Globus pallidus (tissue), 1 donor: ENCODE data around the gene ENPP3.

Experiments
- DNase-seq: peaks from one replicate; pipeline ENCODE4 v3.0.0-alpha.2; 2015; ENCODE audit warnings: low spot score

ENPP3 gene

DNA sequence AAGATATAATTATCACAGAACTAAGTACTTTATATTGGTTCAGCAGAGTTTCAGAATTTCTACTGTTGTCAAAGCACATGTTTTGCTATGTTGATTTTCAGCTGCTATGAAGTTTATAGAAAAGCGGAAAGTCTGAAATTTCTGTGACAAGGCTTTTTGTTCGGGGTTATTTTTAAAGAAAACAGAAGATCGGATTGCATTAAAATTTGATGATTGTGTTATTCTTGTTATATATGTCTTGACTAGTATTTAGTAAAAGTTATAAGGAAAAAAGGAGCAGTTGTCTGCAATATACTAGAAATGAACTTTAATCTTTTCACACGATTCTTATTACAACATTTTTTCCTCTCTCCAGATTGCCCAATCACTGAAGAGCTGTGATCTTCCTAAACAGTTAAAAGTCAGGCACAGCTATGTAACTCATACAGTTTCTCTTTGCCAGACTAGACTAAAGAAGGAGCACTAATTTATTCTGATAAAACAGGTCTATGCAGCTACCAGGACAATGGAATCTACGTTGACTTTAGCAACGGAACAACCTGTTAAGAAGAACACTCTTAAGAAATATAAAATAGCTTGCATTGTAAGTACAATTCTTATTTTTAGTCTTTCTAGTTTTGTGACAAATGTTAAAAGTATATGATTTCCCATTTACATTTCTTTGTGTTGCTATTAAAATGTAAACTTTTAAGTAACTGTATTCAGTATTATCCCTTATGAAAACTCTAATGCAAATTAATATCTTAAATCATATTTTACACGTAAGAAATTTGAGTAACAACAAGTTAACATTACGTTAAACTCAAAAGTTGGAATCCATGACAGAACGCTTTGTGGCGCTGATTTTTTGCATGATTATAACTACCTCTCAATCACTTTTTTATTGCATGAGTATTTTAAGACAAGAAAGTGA, at the start of gene ENPP3:
TSS of gene ENPP3 (plus strand) at position 423 of the 913 bp plus-strand sequence. CDS start at position 506, 83 bp downstream.
- no peak for DNase-seq

GRCh38 chr6:131587909-131588308, 49.2 kb upstream of the ENPP3 start:
- DNase-seq, result no peak

DNA sequence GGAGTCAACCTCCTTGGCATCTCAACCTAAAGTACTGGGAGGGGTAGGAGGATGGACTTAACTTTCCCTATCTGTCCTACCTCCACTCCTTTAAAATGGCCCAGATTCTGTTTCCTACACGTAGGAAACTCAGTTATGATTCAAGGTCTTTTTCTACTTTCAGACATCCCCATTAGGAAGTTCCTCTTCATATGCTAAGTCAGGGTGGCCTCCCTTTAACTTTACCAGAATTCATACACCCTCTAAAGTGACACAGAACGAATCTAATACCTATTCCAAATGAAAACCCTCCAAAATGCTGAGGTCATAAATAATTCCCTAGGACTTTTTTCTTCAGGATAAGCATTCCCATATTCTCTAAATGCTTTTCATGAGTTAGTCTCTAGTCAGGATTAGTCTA, 48.5 kb upstream of the ENPP3 start:
- no peak for DNase-seq

DNA sequence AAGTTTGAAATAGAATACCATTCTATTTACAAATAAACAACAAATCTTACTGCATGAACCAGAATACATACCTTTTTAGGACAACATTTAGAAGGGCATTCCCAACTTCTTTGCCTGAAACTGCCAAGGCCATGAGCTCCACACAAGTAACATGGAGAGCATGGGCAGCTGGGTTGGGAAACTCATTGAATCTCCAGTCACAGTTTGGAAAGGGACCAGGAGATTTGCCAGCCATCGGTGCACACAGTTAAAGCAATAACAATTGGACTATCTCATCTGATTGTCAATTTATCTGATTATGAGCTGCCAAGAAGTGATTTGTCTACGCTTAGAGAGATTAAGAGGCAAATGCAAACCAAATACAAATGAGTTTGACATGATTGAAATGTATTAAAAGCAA, 44.2 kb upstream of the ENPP3 start:
- DNase-seq, result no peak

GRCh38 chr6:131594074-131594473, 43.0 kb upstream of the ENPP3 start:
- DNase-seq, result no peak

DNA sequence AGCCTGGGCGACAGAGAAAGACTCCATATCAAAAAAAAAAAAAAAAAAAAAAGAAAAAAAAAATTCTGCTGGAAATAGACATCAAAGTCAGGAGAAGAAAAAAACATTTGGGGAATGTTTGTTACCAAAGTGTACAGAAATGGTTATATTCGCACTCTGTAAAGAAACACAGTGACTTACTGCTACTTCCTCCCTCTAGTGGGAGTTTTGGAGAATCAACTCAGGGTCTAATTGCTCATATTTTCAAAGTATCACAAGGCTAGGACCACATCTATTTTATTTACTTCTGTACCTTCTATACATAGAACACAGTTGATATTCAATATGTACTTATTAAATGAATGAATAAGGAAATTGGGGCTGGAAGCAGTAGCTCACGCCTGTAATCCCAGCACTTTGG, 39.7 kb upstream of the ENPP3 start:
- DNase-seq, result no peak

GRCh38 chr6:131600716-131601115, 36.4 kb upstream of the ENPP3 start:
- peak; percentile 37 for DNase-seq

DNA sequence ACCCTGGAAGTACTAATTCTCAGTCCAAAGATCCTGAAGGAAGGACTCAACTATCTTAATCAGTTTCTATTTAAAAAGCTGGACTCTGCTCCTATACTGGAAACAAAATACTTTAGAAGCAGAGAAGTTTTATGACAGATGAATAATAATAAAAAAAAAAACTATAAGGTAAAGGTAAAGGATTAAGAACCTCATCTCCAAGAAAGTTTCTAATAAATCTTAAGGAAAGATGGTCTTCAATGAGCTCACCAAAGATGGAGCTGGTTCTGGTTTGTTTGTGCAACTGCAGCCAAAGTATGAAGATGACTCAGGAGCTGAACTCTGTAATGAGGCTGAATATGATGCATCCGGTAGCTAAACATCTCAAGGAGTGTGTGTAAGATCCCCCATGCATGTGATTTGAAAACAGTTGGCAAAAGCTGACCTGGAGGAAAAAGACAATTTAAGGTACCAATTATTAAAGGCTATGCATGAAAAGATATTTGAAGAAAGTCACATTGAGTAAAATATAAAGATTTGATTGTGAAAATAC, 34.3 kb upstream of the ENPP3 start:
- no peak for DNase-seq

DNA sequence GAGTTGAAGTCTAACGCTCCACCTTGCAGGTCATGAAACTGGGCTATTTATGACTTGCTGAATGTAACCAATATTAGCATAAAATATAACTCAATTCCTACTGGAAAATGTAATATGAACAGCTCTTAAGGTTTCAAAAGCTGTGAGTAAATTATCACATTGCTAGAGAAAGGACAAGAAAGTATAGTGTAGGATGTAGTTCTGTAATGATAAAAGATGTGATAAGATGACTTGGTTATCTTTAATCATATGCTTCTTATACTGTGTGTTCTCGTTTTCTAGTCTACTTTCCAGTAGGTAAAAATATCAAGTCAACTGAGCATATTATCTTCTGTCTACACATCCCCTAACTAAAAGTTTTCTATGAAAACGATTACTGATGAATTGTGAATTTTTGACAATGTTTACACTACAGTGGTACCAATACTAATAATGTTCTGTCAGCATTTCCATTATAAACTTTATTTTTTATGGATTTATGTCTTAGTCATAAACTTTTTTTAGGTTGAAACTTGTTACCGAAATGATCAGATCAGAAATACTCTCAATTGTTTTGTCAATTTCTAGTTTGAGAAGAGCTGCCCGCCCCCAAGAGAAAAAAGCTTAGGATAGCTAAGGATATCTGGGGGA, 23.7 kb upstream of the ENPP3 start:
- no peak for DNase-seq

GRCh38 chr6:131615275-131615674, 21.8 kb upstream of the ENPP3 start:
- DNase-seq, result no peak

DNA sequence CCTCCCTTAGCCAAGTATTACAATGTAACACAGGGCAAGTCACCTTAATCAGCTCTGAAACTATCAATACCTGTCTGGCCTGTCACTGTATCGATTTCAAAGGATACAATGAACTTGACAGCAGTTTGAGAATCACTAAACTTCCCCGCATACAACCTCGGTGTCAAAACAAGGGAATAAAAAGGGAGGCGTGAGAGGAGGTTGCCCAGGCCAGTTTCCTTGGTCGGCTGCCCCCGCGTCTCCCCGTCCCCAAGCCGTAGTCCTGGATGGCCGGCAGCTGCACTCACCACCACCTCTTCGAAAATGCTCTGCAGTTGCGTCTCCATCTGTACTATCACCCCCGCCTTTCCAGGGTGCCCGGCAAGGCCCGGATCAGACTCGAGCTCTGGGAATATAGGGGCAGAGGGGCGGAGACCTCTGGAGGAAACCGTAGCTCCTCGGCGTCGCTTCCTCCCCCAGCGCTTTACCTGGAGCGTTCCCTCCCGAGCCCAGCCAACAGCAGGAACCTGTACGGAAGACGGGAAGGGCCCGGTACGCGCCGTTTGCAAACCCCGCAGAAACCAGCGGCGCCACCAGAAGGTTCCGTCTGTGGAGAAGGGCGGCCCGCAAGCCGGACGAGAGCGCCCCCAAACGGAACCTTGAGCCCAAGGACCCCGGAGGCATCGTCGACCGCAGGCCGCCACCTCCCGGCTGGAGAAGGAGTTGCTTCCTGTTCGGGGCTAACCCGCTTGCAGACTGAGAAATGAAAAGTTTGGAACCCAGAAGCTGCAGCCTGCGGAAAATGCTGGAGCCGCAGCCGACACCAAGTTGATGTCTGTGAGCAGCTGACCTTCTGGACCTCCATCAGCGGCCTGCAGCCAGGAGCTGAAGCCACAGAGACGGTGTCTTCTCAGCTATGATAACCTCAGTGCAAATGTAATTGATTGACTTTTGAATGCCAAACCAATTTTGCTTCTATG, 9.1 kb upstream of the ENPP3 start, which contains the start of gene MED23:
TSS of gene MED23 (minus strand) at position 519 of the 959 bp plus-strand sequence. CDS start at position 326, 193 bp downstream.
- peak; percentile 91 for DNase-seq

DNA sequence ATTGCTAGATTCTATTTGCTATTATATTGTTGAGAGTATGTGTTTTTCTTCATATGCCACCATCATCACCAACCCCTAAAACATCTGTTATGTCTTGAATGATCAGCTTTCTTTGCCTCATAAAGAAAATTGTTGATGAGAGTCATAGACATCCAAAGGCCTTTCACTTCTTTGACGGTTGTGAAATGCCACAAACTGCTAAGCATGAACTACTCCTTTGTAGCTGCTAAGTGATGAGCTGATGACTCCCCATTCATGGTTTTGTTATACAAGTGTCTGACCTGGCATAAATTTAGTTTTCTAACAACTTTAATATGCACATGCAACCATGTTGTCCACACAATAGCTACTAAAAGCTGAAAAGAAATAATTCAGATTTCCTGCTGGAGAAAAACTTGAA, 8.4 kb upstream of the ENPP3 start:
- DNase-seq, result no peak

DNA sequence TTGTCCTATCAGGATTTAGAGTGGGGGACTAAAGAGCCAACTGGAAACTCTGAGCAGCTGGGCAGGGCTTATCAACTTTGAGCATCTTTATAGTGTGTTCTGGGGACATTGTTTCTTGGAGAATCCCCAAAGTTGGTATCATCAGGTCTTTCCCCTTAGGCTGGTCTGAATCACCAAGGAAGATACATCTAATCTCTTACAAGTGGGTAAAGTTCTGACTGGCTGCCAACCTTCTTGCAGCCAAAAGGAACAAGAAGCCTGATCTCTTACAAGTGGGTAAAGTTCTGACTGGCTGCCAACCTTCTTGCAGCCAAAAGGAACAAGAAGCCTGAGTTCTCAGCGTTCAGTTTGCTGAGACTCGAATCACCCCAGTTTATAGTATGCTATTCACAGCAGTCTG, 7.5 kb upstream of the ENPP3 start:
- peak; percentile 18 for DNase-seq

GRCh38 chr6:131631625-131632289, 5.3 kb upstream of the ENPP3 start:
- no peak for DNase-seq

- DNase-seq, result no peak
Measured at GRCh38 chr6:131635384-131636340, 1.4 kb upstream of the ENPP3 start.

GRCh38 chr6:131638013-131638412, 911 bp downstream of the ENPP3 start:
- no peak for DNase-seq

GRCh38 chr6:131640100-131640499, 3.0 kb downstream of the ENPP3 start:
- DNase-seq, result no peak

DNA sequence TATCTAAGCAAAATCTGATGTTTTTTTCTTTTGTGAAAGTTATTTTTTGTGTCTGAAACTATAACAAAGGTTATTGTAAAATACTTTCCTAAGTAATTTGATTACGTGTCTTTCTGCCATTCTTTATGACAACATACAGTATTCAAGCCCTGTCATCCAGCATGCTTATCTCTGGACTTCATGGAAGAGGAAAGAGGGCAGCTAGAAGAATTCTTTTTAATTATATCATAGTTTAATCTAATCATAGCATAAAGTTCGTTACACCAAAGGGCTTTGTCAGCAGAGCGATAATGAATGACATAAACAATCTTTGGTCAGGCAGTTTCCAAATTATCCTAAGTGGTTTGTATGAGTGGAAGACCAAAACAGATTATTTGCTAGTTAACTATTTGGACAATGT, 3.5 kb downstream of the ENPP3 start:
- no peak for DNase-seq

DNA sequence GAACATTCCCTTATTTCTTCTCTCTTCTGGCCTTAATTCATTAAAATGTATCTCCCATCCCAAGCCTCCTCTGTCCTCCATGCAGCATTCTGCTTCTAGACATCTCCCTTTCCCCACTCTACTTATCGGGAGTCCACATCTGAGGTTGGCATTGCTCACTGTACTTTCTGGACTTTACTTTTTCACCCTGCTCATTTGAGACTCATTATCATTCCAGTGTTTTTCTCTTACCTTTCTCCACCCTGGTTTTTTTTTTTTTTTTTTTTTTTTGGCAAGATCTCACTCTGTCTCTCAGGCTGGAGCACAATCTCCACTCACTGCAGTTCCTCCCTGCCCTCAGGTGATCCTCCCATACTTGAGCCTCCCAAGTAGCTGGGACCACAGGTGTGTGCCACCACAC, 4.5 kb downstream of the ENPP3 start:
- no peak for DNase-seq

GRCh38 chr6:131642565-131642964, 5.5 kb downstream of the ENPP3 start:
- DNase-seq, result no peak
